ENCODE results near the gene CYTH1.

The CYTH1 gene

GRCh38 chr17:78642707-78643106 is 139.4 kb downstream of the CYTH1 start:
- no peak for DNase-seq

- no peak for DNase-seq
Observed at GRCh38 chr17:78641666-78642065, 140.4 kb downstream of the CYTH1 start.

DNA sequence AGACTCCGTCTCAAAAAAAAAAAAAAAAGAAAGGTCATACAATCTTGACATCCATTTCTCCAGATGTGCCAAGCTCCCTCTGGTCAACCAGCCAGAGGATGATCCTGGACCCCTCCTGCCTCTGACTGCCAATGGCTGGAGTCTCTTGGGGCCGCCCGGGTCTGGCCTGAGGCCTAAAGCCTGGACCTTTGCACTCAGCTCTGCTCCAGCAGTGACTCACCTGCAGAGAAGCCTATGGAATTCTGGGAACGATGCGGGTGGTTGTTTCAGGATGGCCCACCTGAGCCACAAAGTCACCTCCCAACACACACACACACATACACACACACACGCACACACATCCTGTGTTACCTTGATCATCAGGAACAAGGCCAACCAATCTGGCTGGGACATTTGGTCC is 140.8 kb downstream of the CYTH1 start:
- DNase-seq: no peak

- DNase-seq: no peak
Observed at GRCh38 chr17:78640700-78641099, 141.4 kb downstream of the CYTH1 start.

GRCh38 chr17:78637643-78638420 is 144.2 kb downstream of the CYTH1 start:
- DNase-seq: no peak

DNA sequence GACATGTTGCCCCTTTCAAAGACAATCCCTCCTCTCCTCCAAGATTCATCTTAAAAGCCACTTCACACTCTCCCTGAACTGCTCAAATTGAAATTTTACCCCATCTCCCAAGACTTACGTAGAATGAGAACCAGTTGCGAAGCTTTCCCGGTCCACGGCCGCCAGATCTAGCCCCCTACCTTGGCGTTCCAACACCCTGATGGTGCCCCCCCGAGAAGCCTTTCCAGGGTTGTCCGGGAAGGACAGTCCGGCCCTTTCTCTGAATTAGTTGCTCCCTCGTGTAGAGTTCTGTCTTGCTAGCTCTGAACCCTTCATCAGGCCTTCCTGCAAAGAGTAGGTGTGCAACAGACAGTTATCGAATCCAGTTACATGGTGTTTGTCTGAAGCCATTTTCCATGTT is 144.9 kb downstream of the CYTH1 start:
- no peak for DNase-seq

GRCh38 chr17:78634154-78634553 is 147.9 kb downstream of the CYTH1 start:
- no peak for DNase-seq

GRCh38 chr17:78629436-78629995 is 152.6 kb downstream of the CYTH1 start:
- DNase-seq: no peak

DNA sequence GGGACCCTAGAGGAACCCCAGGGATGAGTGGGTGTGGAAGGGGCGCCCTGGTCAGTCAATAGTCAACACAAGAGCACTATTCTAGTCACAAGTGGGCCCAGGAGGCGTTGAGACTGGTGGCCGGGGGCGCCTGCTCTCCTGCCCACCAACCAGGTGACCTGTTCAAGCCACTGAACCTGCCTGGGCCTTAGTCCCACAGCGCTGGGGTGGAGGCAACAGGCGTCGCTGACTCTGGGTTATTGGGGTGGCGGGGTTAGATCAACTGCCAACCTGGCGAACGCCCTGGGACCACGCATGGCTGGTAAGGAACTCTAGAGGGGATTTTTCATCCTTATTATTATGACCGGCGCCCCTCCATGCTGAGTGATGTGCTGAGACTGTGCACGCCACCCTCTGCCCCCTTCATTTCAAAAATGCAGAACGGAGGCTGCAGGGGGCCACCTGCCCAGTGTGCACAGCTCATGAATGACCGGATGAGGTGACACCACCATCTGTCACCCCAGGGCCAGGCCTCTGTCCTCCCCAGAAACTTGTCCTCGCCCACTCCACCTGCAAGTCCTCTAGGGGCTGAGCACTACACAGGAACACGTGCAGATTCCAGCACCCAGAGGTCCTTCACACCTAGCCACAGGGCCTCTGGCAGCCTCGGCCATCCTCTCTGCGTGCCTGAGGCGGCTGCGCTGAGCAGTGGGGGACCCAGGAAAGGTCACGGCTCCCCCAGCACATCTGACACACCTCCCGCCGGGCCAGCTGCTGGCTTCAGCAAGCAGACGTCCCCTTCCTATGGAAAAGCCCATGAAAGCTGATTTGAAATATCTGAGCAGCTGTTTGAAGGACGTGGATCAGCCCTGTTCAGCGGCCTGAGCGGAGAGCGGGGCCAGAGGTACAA is 153.3 kb downstream of the CYTH1 start:
- DNase-seq: no peak

DNA sequence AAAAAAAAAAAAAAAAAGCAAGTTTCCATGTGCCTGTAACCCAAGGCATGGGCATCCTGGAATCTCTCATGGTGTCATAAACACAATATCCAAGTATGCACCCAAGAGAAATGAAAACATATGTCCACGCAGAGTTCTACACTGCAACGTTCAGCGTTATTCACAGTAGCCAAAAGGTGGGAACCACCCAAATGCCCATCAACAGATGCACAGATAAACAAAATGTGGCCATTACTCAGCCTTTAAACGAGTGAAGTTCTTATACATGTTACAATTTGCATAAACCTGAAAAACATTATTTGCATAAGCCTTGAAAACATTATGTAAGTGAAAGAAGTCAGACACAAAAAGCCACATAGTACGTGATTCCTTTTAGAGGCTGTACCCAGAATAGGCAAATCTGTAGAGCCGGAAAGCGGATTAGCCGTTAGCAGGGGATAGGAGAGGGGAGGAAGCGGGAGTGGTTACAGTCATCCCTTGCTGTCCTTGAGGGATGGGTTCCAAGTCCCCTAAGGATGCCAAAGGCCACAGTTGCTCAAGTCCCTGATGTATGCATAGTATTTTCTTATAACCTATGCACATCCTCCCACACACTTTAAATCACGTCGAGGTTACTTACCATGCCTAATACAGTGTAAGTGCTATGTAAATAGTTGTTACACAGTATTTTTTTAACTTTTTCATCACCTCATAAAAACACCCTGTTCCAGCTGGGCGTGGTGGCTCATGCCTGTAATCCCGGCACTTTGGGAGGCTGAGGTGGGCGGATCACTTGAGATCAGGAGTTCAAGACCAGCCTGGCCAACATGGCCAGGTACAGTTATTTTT is 157.5 kb downstream of the CYTH1 start:
- peak; percentile 53 for DNase-seq
